ENCODE measurements around the gene LCN12. TPM values are rescaled to one million over a fixed set of nuclear protein-coding genes. Genes with fewer than 3 reads are reported as not detected.

The LCN12 gene
- total RNA-seq, 4 donors from 2014 or later: 5.4 to 43.2 (median 10.3) TPM; not detected in 1

GRCh38 chr9:136994888-136995230 is 42.8 kb downstream of the LCN12 start:
- Histone ChIP-seq H3K4me3 (no peak overlapping the region), H3K4me1 (peaks cover 0 to 19% of the 10 kb centered on the region in 2 donors), H3K9me3 (no peaks in the 10 kb centered on the region), H3K27me3 (no peaks in the 10 kb centered on the region), H3K36me3 (no peaks in the 10 kb centered on the region), H3K27ac (no peak overlapping the region)
- no peak for DNase-seq
- TF ChIP-seq POLR2A (IDR thresholded peaks at IDR 0.05) (no peak), CTCF (IDR thresholded peaks at IDR 0.05) (no peak)
- intact Hi-C loops (cut with DNase I; ENCODE audit: low total_unique reads): no loop called here

- H3K27ac ChIP-seq: no peak overlapping the region
- no peaks in the 10 kb centered on the region for H3K36me3 ChIP-seq
- TF ChIP-seq CTCF (IDR thresholded peaks at IDR 0.05) (no peak), POLR2A (IDR thresholded peaks at IDR 0.05) (no peak)
- no peak overlapping the region for H3K4me3 ChIP-seq
- peaks cover 0 to 19% of the 10 kb centered on the region in 2 donors for H3K4me1 ChIP-seq
- intact Hi-C loops (cut with DNase I; ENCODE audit: low total_unique reads): no loop called here
- no peak for DNase-seq
- H3K27me3 ChIP-seq: no peaks in the 10 kb centered on the region
- no peaks in the 10 kb centered on the region for H3K9me3 ChIP-seq
Measured at GRCh38 chr9:136995362-136995761, 43.3 kb downstream of the LCN12 start.

GRCh38 chr9:136995772-136996311 is 43.8 kb downstream of the LCN12 start:
- Histone ChIP-seq H3K27ac (no peak overlapping the region), H3K27me3 (no peaks in the 10 kb centered on the region), H3K9me3 (no peaks in the 10 kb centered on the region), H3K4me3 (no peak overlapping the region), H3K36me3 (no peaks in the 10 kb centered on the region), H3K4me1 (peaks cover 0 to 19% of the 10 kb centered on the region in 2 donors)
- no peak for DNase-seq
- TF ChIP-seq CTCF (IDR thresholded peaks at IDR 0.05) (no peak), POLR2A (IDR thresholded peaks at IDR 0.05) (no peak)
- intact Hi-C loops (cut with DNase I; ENCODE audit: low total_unique reads): no loop called here

GRCh38 chr9:136996361-136997292 is 44.6 kb downstream of the LCN12 start, which contains the start of gene CLIC3:
Gene CLIC3 (minus strand): TSS chr9:136996568. CDS start chr9:136996543, 25 bp downstream.
- Histone ChIP-seq H3K4me3 (no peak within 1 kb of the TSS), H3K27ac (no peak within 1 kb of the TSS), H3K9me3 (no peaks in the 10 kb centered on the region), H3K27me3 (no peaks in the 10 kb centered on the region), H3K4me1 (peaks cover 0 to 19% of the 10 kb centered on the region in 2 donors), H3K36me3 (no peaks in the 10 kb centered on the region)
- TF ChIP-seq CTCF (IDR thresholded peaks at IDR 0.05) (no peak), POLR2A (IDR thresholded peaks at IDR 0.05) (no peak)
- no peak for DNase-seq
- intact Hi-C loops (cut with DNase I; ENCODE audit: low total_unique reads): no loop called here

- H3K36me3 ChIP-seq: no peaks in the 10 kb centered on the region
- TF ChIP-seq CTCF (IDR thresholded peaks at IDR 0.05): no peak
- H3K4me3 ChIP-seq: no peak overlapping the region
- H3K4me1 ChIP-seq: peaks cover 0 to 19% of the 10 kb centered on the region in 2 donors
- no peak overlapping the region for H3K27ac ChIP-seq
- intact Hi-C loops (cut with DNase I; ENCODE audit: low total_unique reads): no loop called here
- H3K27me3 ChIP-seq: no peaks in the 10 kb centered on the region
- no peak for DNase-seq
- no peaks in the 10 kb centered on the region for H3K9me3 ChIP-seq
Measured at GRCh38 chr9:136997371-136997770, 45.3 kb downstream of the LCN12 start.
